Measurements from ENCODE around the gene PMCH. TPM values are rescaled to one million over a fixed set of nuclear protein-coding genes. Genes with fewer than 3 reads are reported as not detected.
"Not testable (repeated sequence)": the region's sequence is repeated elsewhere in the genome, so short reads cannot be mapped to it uniquely, and the experiment has no call there.

PMCH gene, protein sequence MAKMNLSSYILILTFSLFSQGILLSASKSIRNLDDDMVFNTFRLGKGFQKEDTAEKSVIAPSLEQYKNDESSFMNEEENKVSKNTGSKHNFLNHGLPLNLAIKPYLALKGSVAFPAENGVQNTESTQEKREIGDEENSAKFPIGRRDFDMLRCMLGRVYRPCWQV
- polyA plus RNA-seq (2011; rRNA removed): not detected in 2 replicates
- not detected in 2 replicates for polyA minus RNA-seq (2011; rRNA and poly(A)+ RNA removed)

DNA sequence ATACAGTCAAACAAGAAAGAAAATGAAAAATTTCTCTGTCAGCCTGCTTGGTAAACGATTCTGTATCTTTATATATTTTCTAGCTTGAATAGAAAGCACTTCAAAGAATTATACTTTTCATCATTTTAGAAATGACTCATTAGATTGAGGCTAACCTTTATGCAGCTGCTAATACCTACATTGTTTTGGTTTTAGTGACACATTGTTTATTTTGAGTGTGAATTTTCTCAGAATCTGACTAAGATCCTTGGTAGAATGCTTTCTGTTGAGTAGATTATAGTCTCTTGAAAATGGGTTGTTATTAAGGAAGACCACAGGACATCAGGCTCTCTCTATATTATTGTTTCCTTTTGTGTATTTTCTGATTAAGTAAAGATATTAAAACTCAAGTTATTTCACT lies at the start of gene PMCH:
TSS of gene PMCH (minus strand) at position 45 of the 400 bp plus-strand sequence. CDS start 63 bp downstream, outside the sequence.
- peak; percentile 21 for DNase-seq (ENCODE audit: low read depth, low spot score)
- POLR2A ChIA-PET: no interaction called here

DNA sequence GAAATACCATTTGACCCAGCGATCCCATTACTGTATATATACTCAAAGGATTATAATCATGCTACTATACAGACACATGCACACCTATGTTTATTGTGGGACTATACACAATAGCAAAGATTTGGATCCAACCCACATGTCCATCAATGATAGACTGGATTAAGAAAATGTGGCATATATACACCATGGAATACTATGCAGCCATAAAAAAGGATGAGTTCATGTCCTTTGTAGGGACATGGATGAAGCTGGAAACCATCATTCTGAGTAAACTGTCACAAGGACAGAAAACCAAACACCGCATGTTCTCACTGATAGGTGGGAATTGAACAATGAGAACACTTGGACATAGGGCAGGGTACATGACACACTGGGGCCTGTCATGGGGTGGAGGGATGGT lies 43.2 kb upstream of the PMCH start:
- H3K27ac ChIP-seq (ENCODE audit: low read depth, low read length); POLR2A ChIA-PET; H3K4me3 ChIP-seq (ENCODE audit: low read depth, low read length); H3K27me3 ChIP-seq (ENCODE audit: control insufficient read depth, insufficient read depth, low read length); H3K9me3 ChIP-seq (ENCODE audit: control insufficient read depth, insufficient read depth, low read length); CTCF ChIA-PET; DNase-seq (ENCODE audit: low read depth, low spot score): not testable (repeated sequence)

More for the DNA sequence above, at the start of gene PMCH:
- TF ChIP-seq, protein P1, sequence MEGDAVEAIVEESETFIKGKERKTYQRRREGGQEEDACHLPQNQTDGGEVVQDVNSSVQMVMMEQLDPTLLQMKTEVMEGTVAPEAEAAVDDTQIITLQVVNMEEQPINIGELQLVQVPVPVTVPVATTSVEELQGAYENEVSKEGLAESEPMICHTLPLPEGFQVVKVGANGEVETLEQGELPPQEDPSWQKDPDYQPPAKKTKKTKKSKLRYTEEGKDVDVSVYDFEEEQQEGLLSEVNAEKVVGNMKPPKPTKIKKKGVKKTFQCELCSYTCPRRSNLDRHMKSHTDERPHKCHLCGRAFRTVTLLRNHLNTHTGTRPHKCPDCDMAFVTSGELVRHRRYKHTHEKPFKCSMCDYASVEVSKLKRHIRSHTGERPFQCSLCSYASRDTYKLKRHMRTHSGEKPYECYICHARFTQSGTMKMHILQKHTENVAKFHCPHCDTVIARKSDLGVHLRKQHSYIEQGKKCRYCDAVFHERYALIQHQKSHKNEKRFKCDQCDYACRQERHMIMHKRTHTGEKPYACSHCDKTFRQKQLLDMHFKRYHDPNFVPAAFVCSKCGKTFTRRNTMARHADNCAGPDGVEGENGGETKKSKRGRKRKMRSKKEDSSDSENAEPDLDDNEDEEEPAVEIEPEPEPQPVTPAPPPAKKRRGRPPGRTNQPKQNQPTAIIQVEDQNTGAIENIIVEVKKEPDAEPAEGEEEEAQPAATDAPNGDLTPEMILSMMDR (IDR thresholded peaks at IDR 0.05; ENCODE audit: low read depth, low read length): no peak
- Histone ChIP-seq H3K9me3 (ENCODE audit: control insufficient read depth, insufficient read depth, low read length) (no peaks in the 10 kb centered on the region), H3K27me3 (ENCODE audit: control insufficient read depth, insufficient read depth, low read length) (no peaks in the 10 kb centered on the region), H3K27ac (ENCODE audit: low read depth, low read length) (no peak within 1 kb of the TSS), H3K4me3 (ENCODE audit: low read depth, low read length) (no peak within 1 kb of the TSS)
- CTCF ChIA-PET: no interaction called here

DNA sequence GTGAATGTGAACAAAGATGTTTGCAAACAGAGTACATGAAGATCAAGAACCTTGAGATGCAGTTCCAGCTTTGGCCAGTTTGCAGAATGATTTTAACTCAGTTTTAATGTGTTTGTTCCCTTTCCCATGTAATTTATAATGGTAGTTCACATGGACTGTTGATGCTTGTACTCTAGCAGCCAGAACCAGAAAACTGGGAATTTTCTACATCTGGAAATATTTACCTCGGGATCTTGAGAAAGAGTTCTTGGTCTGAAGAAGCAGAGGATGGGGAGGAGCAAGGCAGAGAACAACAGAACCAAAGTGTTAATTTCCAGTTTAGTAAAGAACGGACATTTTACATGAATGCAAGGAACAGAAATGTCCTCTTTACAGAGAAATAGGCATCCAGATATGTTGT lies 37.0 kb upstream of the PMCH start:
- no peak for DNase-seq (ENCODE audit: low read depth, low spot score)
- Histone ChIP-seq H3K27me3 (ENCODE audit: control insufficient read depth, insufficient read depth, low read length) (no peaks in the 10 kb centered on the region), H3K4me3 (ENCODE audit: low read depth, low read length) (no peak overlapping the region), H3K27ac (ENCODE audit: low read depth, low read length) (no peak overlapping the region), H3K9me3 (ENCODE audit: control insufficient read depth, insufficient read depth, low read length) (no peaks in the 10 kb centered on the region)
- ChIA-PET POLR2A (no interaction called here), CTCF (no interaction called here)
- TF ChIP-seq, protein P1 (IDR thresholded peaks at IDR 0.05; ENCODE audit: low read depth, low read length): no peak

DNA sequence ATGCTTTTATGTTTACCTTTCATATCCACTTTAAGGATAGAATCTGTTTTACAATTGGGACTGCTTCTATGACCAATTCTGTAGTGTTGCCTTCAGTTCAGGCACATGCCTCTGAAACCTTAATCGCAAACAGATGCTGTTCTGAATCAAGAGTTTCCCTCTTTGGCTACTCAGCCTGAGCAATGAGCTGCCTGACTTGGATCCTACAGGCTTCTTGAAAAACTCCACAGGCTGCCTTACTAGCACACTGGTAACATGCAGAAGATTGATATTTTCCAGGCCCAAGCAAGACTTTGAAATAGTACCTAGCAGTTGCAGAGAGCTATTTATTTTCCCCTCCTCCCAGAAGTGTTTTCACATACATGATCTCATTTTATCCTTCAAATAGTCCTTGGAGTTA lies 34.8 kb upstream of the PMCH start:
- ChIA-PET CTCF (no interaction called here), POLR2A (no interaction called here)
- DNase-seq (ENCODE audit: low read depth, low spot score): no peak
- Histone ChIP-seq H3K4me3 (ENCODE audit: low read depth, low read length) (no peak overlapping the region), H3K9me3 (ENCODE audit: control insufficient read depth, insufficient read depth, low read length) (no peaks in the 10 kb centered on the region), H3K27ac (ENCODE audit: low read depth, low read length) (no peak overlapping the region), H3K27me3 (ENCODE audit: control insufficient read depth, insufficient read depth, low read length) (no peaks in the 10 kb centered on the region)
- TF ChIP-seq, protein P1 (IDR thresholded peaks at IDR 0.05; ENCODE audit: low read depth, low read length): no peak

DNA sequence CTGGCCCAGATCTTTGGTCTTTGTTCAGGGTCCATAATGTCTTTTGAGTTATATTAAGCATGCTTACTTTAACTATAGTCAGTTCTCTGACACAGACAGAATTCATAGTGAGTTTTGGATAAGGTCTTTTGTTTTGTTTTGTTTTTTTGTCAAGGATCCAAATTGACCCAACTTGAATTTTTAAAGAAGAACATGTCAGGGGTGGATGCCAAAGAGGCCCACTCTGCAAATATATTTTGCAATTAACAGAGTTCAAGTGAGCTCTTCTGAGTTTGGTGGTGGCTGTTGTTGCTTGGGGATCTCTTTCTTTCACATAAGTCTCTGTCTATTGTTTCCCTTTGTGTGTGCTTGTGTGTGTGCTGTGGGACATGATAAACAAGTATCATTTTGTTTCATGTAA lies 34.4 kb upstream of the PMCH start:
- Histone ChIP-seq H3K9me3 (ENCODE audit: control insufficient read depth, insufficient read depth, low read length) (no peaks in the 10 kb centered on the region), H3K27me3 (ENCODE audit: control insufficient read depth, insufficient read depth, low read length) (no peaks in the 10 kb centered on the region), H3K4me3 (ENCODE audit: low read depth, low read length) (no peak overlapping the region), H3K27ac (ENCODE audit: low read depth, low read length) (no peak overlapping the region)
- no peak for DNase-seq (ENCODE audit: low read depth, low spot score)
- ChIA-PET CTCF (no interaction called here), POLR2A (no interaction called here)
- TF ChIP-seq, protein P1 (IDR thresholded peaks at IDR 0.05; ENCODE audit: low read depth, low read length): no peak

Measured in AG04450 (cell line).